Erythroblast (primary cell): ENCODE measurements around the gene WDFY1.

Source experiments
- GATA1 ChIP-seq: IDR thresholded peaks from 2 replicates; pipeline ENCODE4 v1.6.1; 2011; ENCODE audit warnings: low read depth, mild to moderate bottlenecking, control low read depth, low read length, moderate library complexity
- POLR2A ChIP-seq: IDR thresholded peaks from 2 replicates; pipeline ENCODE4 v1.6.1; 2011; ENCODE audit warnings: mild to moderate bottlenecking, low read length

- TF ChIP-seq POLR2A: no peak
- no peak for TF ChIP-seq GATA1
These were observed 9.5 kb downstream of the WDFY1 start for GRCh38 chr2:223935459-223936125.
